Activated CD8-positive, alpha-beta memory T cell treated with anti-CD3 and anti-CD28 coated beads for 4 hours (primary cell): ENCODE measurements around the gene IL33.

Experiments used
- DNase-seq, 2 donors: peaks; one replicate each; pipeline ENCODE4 v3.0.0-alpha.2; 2020; ENCODE audit warnings: low read depth in 2 of 2

IL33 gene

DNA sequence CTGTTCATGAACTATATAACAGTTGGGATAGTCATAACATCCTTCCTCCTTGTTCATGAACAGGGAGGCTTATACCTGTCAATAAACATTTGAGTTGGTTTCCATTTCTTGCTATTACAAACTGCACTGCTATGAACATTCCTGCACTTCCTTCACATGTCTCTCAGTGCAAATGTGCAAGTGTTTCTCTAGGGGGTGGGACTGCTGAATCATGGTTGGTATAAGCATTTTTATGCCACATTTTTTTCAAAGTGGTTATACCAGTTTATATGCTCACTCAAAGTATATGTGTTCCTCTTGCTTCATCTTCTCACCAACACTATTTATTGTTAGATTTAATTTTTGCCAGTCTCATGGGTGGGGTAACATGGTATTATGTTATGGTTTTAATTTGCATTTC, 86.8 kb downstream of the IL33 start:
- DNase-seq, result no peak

DNA sequence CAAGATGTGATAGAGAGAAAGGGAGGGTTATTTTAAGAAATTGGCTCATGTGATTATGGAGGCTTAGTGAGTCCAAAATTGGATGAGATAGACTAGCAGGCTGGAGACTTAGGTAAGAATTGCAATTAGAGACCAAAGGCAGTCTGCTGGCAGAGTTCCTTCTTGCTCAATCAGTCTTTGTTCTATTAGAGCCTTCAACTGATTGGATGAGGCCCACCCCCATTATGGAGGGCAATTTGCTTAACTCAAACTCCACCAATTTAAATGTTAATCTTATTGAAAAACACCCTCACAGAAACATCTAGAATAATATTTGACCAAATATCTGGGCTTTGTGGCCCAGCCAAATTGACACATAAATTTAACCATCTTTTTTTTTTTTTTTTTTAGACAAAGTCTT, 88.6 kb downstream of the IL33 start:
- DNase-seq, result no peak

DNA sequence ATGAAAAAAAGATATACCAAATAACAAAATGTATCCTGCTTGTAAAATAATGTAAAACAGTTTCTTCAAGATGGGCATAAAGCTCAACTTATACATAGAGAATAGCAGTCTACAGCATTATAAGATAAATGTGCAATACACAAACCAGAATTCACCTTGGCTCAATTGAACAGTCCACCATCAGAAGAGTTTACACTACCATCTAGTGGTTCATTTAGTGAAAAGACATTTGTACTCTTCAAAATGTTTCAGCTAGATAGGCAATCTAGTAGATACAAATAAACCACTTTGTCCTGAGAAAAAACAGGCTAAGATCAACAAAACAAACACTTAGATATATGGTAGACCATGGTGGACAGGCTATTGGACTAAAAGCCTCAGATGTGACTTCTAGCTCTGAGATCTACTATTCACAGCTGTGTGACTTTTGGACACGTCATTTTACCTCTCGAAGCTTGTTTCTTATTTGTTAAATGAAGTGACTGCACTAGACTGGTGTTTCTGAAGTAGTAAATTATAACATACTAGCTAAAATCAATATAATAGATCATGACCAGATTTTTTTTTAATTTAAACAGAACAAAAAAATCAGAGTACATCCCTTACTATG, 90.5 kb downstream of the IL33 start:
- DNase-seq, result no peak
